ENCODE measurements around the gene PDK4.
"Not testable (repeated sequence)": the region's sequence is repeated elsewhere in the genome, so short reads cannot be mapped to it uniquely, and the experiment has no call there.

The PDK4 gene

DNA sequence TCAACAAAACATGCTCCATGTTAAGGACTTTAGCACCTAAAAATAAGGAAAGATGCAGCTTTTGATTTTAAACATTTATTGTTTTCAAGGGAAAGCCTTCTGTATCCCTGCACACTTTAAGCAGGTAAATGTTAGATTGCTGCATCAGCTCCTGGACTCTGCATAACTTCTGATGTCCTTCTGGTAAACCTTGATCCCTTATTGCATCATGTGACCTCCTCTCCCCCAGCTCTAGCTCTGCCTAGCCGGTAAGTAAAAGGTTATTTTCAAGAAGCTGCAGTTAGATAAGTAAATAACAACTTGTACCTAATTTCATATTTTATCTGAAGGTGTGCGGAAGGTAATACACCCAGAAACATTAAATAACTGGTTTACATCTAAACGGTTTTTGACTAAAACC, 37.5 kb downstream of the PDK4 start:
- DNase-seq: no peak

- no peak for DNase-seq
These were observed 39.5 kb downstream of the PDK4 start for GRCh38 chr7:95556777-95557176.

DNA sequence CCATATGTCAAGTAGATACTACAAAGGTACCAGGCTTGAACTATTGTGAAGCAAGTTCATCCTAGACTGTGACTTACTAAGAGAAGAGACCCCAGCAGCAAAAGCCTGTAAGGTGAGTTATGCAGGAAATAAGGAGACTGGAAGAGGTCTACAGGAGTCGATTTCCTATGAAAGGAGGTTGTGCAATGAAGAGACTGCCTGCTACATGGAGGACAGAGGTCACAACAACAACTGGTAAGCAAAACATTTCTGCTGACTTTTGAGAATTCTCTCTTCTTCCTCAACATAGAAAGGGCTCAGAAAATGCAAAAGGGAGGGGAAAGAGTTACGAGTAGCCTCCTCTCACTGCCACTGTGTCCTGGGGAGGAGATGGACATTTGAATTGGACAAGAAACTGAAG, 42.4 kb downstream of the PDK4 start:
- no peak for DNase-seq

DNA sequence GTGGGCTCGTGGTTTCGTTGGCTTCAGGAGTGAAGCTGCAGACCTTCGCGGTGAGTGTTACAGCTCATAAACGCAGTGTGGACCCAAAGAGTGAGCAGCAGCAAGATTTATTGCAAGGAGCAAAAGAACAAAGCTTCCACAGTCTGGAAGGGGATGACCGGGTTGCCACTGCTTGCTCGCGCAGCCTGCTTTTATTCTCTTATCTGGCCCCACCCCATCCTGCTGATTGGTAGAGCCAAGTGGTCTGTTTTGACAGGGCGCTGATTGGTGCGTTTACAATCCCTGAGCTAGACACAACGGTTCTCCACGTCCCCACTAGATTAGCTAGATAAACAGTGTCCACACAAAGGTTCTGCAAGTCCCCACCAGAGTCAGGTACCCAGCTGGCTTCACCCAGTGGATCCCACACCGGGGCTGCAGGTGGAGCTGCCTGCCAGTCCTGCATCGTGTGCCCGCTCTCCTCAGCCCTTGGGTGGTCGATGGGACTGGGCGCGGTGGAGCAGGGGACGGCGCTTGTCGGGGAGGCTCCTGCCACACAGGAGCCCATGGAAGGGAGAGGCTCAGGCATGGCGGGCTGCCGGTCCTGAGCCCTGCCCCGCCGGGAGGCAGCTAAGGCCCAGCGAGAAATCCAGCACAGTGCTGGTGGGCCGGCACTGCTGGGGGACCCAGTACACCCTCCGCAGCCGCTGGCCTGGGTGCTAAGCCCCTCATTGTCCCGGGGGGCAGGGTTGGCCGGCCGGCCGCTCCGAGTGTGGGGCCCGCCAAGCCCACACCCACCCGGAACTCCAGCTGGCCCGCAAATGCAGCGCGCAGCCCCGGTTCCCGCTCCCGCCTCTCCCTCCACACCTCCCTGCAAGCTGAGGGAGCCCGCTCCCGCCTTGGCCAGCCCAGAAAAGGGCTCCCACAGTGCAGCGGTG, 44.0 kb downstream of the PDK4 start:
- not testable (repeated sequence) for DNase-seq

DNA sequence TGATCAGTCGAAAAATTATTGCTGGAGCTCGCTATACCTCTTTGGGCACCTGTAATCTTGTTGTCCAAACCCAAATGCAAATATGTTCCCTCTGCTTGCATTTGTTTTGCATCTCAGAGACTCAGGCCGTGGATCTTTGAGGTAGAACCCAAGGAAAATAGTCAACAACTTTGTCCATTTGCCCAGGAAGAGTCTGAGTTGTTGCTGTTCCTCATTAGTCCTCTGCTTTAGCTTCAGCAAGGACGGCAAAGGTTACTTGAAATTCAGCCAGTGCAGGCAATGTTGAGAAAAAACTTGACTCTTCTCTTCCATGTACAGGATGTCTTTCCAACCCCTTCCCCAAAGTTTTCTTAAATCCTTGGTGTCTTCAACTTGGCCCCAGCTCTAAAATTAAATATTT, 45.8 kb downstream of the PDK4 start:
- DNase-seq: no peak

DNA sequence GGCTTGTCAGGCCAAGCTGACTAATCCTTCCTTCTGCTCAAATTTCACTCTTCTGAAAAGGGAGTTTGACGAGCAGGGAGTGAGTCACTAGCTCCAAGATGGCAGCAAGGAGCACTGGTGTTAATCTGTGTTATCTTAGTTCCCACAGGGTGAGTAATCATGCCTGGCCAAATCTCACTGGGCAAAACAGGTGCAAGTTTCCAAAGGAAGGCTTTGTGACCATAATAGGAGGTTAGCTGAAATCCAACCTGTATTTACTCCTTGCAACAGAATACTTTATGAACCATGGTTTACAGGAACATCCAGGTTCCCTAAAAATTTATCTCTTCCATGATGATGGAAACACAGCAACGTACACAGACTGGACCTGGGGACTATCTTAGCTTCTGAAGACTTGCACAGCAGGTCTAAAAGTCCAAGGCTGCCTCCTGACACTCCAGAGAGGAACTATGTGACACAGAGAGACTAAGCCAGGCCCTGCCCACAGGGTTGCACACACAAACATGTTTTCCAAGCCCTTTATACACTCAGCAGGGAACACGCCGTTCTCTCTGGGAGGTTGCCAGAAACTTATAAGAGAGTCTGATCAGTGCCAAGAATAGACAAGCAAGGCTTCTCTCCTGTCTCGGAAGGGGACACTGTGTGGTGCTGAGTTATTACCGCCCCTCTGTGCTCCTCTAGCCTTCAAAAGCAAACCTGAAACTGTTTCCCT, 46.3 kb downstream of the PDK4 start:
- peak; percentile 22 for DNase-seq

- no peak for DNase-seq
These were observed 48.7 kb downstream of the PDK4 start for GRCh38 chr7:95547361-95548348.

DNA sequence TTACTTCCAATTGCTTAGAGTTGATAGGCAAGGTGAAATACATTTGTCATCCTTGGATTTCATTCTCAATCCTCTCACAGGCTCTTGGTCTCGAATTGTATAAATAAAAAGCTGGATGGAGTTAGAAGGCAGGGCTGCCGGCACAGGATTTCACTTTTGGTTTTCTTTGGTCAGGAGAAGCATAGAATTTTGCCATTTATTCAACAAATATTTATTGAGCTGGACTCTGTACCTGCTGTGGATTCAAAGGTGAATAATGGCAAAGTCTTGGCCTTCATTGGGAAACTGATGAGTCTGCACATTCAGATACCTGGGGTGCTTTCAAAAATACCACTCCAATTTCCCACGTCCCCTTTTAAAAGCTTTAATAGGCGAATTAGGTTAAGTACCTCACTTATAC, 49.7 kb downstream of the PDK4 start:
- no peak for DNase-seq

DNA sequence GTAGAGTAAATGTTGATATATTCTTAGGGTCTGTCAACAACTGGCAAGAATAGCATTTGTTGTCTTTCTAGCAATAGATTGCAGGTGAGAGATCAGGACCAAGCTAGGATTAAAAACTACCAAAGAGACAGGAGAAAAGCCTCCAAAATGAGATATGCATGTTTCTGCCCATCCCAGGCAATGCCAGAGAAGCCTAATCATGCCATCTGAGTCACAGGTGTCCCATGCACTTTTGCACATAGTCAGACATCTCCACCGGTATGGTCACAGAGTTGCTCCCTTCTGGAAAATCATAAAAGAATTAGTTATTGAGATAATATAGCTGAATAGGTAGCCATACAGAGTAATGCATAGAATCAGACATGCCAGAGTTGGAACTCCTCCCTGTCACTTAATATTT, 50.6 kb downstream of the PDK4 start:
- DNase-seq: no peak

DNA sequence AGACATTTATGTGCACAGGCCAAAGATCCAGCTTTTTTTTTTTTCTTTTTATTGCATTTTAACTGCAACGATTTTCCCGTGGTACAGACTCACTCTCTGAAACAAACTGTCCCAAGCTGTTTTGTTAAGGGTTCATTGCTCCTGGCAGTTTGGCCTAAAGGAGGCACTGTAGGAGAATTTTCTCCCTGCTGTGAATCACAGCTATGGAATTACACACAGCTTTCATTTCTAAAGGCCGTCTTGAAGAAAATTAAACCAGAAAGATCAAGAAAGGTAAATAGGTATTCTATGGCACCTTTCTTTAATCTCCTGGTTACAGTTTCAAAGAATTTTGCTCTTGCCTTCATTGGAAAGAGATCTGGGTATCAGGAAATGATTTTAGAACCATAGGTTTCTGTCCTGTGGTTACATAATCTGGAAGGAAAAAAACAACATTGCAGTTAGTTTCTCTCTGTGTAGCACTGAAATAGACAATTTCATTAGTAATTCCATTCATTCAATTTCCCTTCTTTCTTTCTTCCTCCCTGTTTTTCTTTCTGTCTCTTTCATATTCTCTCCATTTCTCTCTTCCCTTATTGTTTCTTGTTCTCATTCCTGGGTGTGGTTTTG, 51.2 kb downstream of the PDK4 start:
- no peak for DNase-seq

- no peak for DNase-seq
These were observed 52.1 kb downstream of the PDK4 start for GRCh38 chr7:95544171-95544570.

GRCh38 chr7:95543312-95543711, 53.0 kb downstream of the PDK4 start:
- no peak for DNase-seq

- no peak for DNase-seq
These were observed 56.0 kb downstream of the PDK4 start for GRCh38 chr7:95540366-95540765.

DNA sequence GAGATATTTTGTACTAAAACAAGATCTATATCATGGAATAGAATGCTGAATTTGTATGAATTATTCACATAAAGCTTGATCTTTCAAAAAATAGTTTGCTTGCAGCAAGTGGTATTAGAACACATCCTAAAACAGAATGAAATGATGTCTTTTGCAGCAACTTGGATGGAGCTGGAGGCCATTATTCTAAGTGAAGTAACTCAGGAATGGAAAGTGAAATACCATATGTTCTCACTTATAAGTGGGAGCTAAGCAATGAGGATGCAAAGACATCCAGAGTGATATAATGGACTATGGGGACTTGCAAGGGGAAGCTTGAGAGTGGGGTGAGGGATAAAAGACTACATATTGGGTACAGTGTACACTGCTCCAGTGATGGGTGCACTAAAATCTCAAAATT, 56.9 kb downstream of the PDK4 start:
- DNase-seq: no peak

GRCh38 chr7:95537468-95537867, 58.8 kb downstream of the PDK4 start:
- no peak for DNase-seq

DNA sequence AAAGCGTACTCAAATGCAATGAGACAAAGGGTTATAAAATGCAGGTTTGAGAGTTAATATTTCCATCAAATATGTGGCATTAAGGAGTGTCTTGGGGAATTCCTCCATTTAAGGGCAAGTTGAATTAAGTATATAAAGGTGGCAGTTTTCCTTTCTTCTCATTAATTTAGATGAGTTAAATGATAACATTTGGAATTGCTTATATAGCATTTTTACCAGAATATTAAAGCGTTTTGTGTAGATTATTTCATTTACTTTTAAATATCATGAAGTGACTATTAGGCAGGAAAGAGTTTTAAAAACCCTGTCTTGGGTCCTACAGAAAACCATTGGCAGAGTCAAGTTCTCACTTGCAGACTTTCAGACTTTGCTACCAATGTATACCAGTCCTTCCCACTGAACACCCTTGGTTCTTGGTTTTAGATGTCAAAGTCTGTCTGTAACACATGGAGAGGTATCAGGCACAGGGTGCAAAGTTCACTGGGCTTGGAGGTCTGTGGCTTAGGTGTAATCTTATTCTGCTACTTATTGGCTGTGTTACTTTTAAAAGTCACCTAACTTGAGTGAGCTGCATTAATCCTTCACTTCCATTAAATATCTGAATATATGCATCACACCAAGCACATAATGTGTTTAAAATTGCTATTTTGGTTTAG, 59.5 kb downstream of the PDK4 start:
- DNase-seq: no peak

DNA sequence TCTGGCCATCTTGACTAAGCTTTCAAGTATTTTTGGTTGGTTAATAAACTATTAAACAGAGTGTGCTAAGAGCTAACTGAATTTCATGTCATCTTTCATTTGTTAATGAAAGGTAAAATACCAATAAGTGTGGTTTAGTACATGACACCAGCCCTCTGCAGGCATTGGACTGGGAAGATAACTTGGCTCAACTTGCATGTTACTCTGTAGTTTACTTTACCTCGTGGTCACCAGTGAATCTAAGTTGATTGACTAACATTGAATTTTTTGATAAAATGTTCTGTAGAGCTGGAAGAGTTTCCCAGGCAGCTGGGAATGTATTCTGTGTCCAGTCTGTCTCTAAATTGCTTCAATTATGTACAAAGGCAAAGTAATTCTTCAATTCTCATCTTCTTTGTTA, 60.7 kb downstream of the PDK4 start:
- DNase-seq: no peak

GRCh38 chr7:95534796-95535195, 61.5 kb downstream of the PDK4 start:
- no peak for DNase-seq

Measured in NCI-H2081 treated with DMSO at 0.1 percent for 48 hours (cell line).